WTC11 (cell line): ENCODE results near the gene TENT4B. TPM values are rescaled to one million over a fixed set of nuclear protein-coding genes. Genes with fewer than 3 reads are reported as not detected.

Experiments
- ATAC-seq: fragments of 200-7000 bp; cut with Tn5 transposase; 2 replicates; pipeline ENCODE4 v1.10.0; 2021; ENCODE audit warnings: mild to moderate bottlenecking, moderate library complexity
- CTCF ChIA-PET: fragments of 300-600 bp; sonication (Branson Sonifier 250); formaldehyde crosslinking; loops from one replicate; lab custom pipeline; 2021; ENCODE audit warnings: antibody characterized with exemption; lab: Charles Lee
- POLR2A ChIA-PET: fragments of 350-600 bp; sonication (Branson Sonifier 250); formaldehyde crosslinking; loops from one replicate; lab custom pipeline; 2021; ENCODE audit warnings: antibody characterized with exemption; lab: Charles Lee
- DNase-seq: peaks from one replicate; pipeline ENCODE4 v3.0.0; 2021; ENCODE audit warnings: low spot score
- H3K27ac Mint-ChIP-seq: 2 replicates; pipeline ENCODE4 v1.8.0; 2021; ENCODE audit warnings: mixed read lengths
- H3K27me3 Mint-ChIP-seq: 2 replicates; pipeline ENCODE4 v1.8.0; 2021; ENCODE audit warnings: low read depth, mild to moderate bottlenecking, moderate library complexity, mixed read lengths
- H3K36me3 Mint-ChIP-seq: 2 replicates; pipeline ENCODE4 v1.8.0; 2021; ENCODE audit warnings: mixed read lengths
- H3K4me1 Mint-ChIP-seq: 2 replicates; pipeline ENCODE4 v1.8.0; 2022; ENCODE audit warnings: mixed read lengths
- H3K4me3 Mint-ChIP-seq: 2 replicates; pipeline ENCODE4 v1.8.0; 2021; ENCODE audit warnings: mild to moderate bottlenecking, moderate library complexity, mixed read lengths
- H3K9me3 Mint-ChIP-seq: 2 replicates; pipeline ENCODE4 v1.8.0; 2021; ENCODE audit warnings: mixed read lengths
- AFF4 ChIP-seq: sonication (generic); formaldehyde crosslinking; IDR thresholded peaks from 2 replicates; pipeline ENCODE4 v1.8.1; 2023; ENCODE audit warnings: mild to moderate bottlenecking, missing genetic modification reagents, borderline replicate concordance
- ATF1 ChIP-seq: sonication (generic); formaldehyde crosslinking; IDR thresholded peaks from 2 replicates; pipeline ENCODE4 v1.8.1; 2023; ENCODE audit warnings: mild to moderate bottlenecking, moderate library complexity, missing genetic modification reagents
- ATF3 ChIP-seq: sonication (generic); formaldehyde crosslinking; conservative IDR thresholded peaks from 2 replicates; pipeline ENCODE4 v1.8.1; 2022; ENCODE audit warnings: mild to moderate bottlenecking, missing genetic modification reagents
- CDX4 ChIP-seq: fragments of 250-450 bp; sonication (Bioruptor Pico); IDR thresholded peaks from 2 replicates; pipeline ENCODE4 v1.9.0; 2021; ENCODE audit warnings: moderate library complexity, mild to moderate bottlenecking, inconsistent platforms, borderline replicate concordance
- E2F5 ChIP-seq: sonication (generic); formaldehyde crosslinking; IDR thresholded peaks from 2 replicates; pipeline ENCODE4 v1.8.1; 2022; ENCODE audit warnings: mild to moderate bottlenecking, moderate library complexity, missing genetic modification reagents
- ERG ChIP-seq: fragments of 250-450 bp; sonication (Bioruptor Pico); IDR thresholded peaks from 2 replicates; pipeline ENCODE4 v1.8.0; 2021; ENCODE audit warnings: mild to moderate bottlenecking
- MLX ChIP-seq: sonication (generic); formaldehyde crosslinking; IDR thresholded peaks from 2 replicates; pipeline ENCODE4 v1.8.1; 2023; ENCODE audit warnings: mild to moderate bottlenecking, missing genetic modification reagents, moderate library complexity
- NFYB ChIP-seq: sonication (generic); formaldehyde crosslinking; conservative IDR thresholded peaks from 2 replicates; pipeline ENCODE4 v1.8.0; 2022; ENCODE audit warnings: low read depth, missing genetic modification reagents
- OVOL2 ChIP-seq: fragments of 250-450 bp; sonication (Bioruptor Pico); IDR thresholded peaks from 2 replicates; pipeline ENCODE4 v1.9.0; 2021; ENCODE audit warnings: mild to moderate bottlenecking, borderline replicate concordance
- PRDM15 ChIP-seq: sonication (generic); formaldehyde crosslinking; IDR thresholded peaks from 2 replicates; pipeline ENCODE4 v1.8.0; 2022; ENCODE audit warnings: missing genetic modification reagents
- RELA ChIP-seq: sonication (generic); formaldehyde crosslinking; IDR thresholded peaks from 2 replicates; pipeline ENCODE4 v1.8.1; 2022; ENCODE audit warnings: missing genetic modification reagents, mild to moderate bottlenecking, borderline replicate concordance
- TP53 ChIP-seq: sonication (generic); formaldehyde crosslinking; IDR thresholded peaks from 2 replicates; pipeline ENCODE4 v1.8.1; 2023; ENCODE audit warnings: mild to moderate bottlenecking, missing genetic modification reagents
- ZBTB21 ChIP-seq: sonication (generic); formaldehyde crosslinking; IDR thresholded peaks from 2 replicates; pipeline ENCODE4 v1.8.1; 2023; ENCODE audit warnings: mild to moderate bottlenecking, missing genetic modification reagents, borderline replicate concordance
- ZNF317 ChIP-seq: sonication (generic); formaldehyde crosslinking; IDR thresholded peaks from 2 replicates; pipeline ENCODE4 v1.8.1; 2023; ENCODE audit warnings: low read depth, mild to moderate bottlenecking, moderate library complexity, missing genetic modification reagents, borderline replicate concordance
- ZNF671 ChIP-seq: fragments of 250-450 bp; sonication (Bioruptor Pico); IDR thresholded peaks from 2 replicates; pipeline ENCODE4 v1.8.0; 2021; ENCODE audit warnings: mild to moderate bottlenecking
- total RNA-seq: library from RNA; stranded (reverse); gene quantifications from 3 replicates; pipeline ENCODE4 v1.2.3, GENCODE V29; 2021

The TENT4B gene
- total RNA-seq, 1 experiment from 2014 or later: 14.3 TPM

GRCh38 chr16:50182441-50182840 is 29.3 kb downstream of the TENT4B start (continued):
- TF ChIP-seq PRDM15 (CRISPR knock-in tag) (no peak), RELA (no peak), ZBTB21 (CRISPR knock-in tag) (no peak), ATF1 (no peak), ATF3 (CRISPR knock-in tag) (no peak), MLX (CRISPR knock-in tag) (no peak), CDX4 (CRISPR knock-in tag) (no peak)

GRCh38 chr16:50183316-50183715 is 30.2 kb downstream of the TENT4B start:
- H3K4me3 Mint-ChIP-seq: no peak overlapping the region
- ATAC-seq (no peak), DNase-seq (no peak)
- TF ChIP-seq ZNF671 (CRISPR knock-in tag) (no peak), TP53 (CRISPR knock-in tag) (no peak), ERG (CRISPR knock-in tag) (no peak), E2F5 (CRISPR knock-in tag) (no peak), AFF4 (CRISPR knock-in tag) (no peak), ATF1 (no peak), ZNF317 (CRISPR knock-in tag) (no peak), OVOL2 (CRISPR knock-in tag) (no peak), NFYB (CRISPR knock-in tag) (no peak)
- no peaks in the 10 kb centered on the region for H3K27me3 Mint-ChIP-seq
- ChIA-PET POLR2A (no interaction called here), CTCF (no interaction called here)
- H3K4me1 Mint-ChIP-seq: peaks cover 12% of the 10 kb centered on the region
- H3K36me3 Mint-ChIP-seq: no peaks in the 10 kb centered on the region
- H3K27ac Mint-ChIP-seq: no peak overlapping the region
- H3K9me3 Mint-ChIP-seq: no peaks in the 10 kb centered on the region
